SK-N-SH treated with all-trans-retinoic acid at 6 μM for 48 hours (cell line): Measurements from ENCODE around the gene FRMD4A.

Source experiments
- ATAC-seq: fragments of 200-7000 bp; cut with Tn5 transposase; 3 replicates; pipeline ENCODE4 v1.9.1; 2020; ENCODE audit warnings: mild to moderate bottlenecking, moderate library complexity
- ARNTL ChIP-seq: fragments of 450-650 bp; formaldehyde crosslinking; IDR thresholded peaks from 2 replicates; pipeline ENCODE4 v1.5.0; 2020; ENCODE audit warnings: low read depth, mild to moderate bottlenecking, moderate library complexity, borderline replicate concordance
- BACH2 ChIP-seq: fragments of 250-450 bp; sonication (Bioruptor Pico); IDR thresholded peaks from 2 replicates; pipeline ENCODE4 v1.9.0; 2021; ENCODE audit warnings: mild to moderate bottlenecking, borderline replicate concordance
- CSDC2 ChIP-seq: fragments of 250-450 bp; sonication (Bioruptor Pico); IDR thresholded peaks from 2 replicates; pipeline ENCODE4 v1.5.0; 2020; ENCODE audit warnings: mild to moderate bottlenecking, moderate library complexity
- ESRRG ChIP-seq: fragments of 250-450 bp; sonication (Bioruptor Pico); IDR thresholded peaks from 2 replicates; pipeline ENCODE4 v1.6.1; 2021; ENCODE audit warnings: mild to moderate bottlenecking
- GLIS3 ChIP-seq: fragments of 250-450 bp; sonication (Bioruptor Pico); IDR thresholded peaks from 2 replicates; pipeline ENCODE4 v1.5.0; 2020; ENCODE audit warnings: mild to moderate bottlenecking, moderate library complexity
- ISL1 ChIP-seq: fragments of 250-450 bp; sonication (Bioruptor Pico); IDR thresholded peaks from 2 replicates; pipeline ENCODE4 v2.1.2; 2022; ENCODE audit warnings: mild to moderate bottlenecking, moderate library complexity
- OSR1 ChIP-seq: fragments of 250-450 bp; sonication (Bioruptor Pico); IDR thresholded peaks from 2 replicates; pipeline ENCODE4 v1.8.0; 2022; ENCODE audit warnings: moderate library complexity, mild to moderate bottlenecking, inconsistent platforms
- PPARA ChIP-seq: fragments of 250-450 bp; sonication (Bioruptor Pico); IDR thresholded peaks from 2 replicates; pipeline ENCODE4 v1.5.0; 2020; ENCODE audit warnings: mild to moderate bottlenecking, borderline replicate concordance
- RARB ChIP-seq: fragments of 250-450 bp; sonication (Bioruptor Pico); IDR thresholded peaks from 2 replicates; pipeline ENCODE4 v1.8.0; 2021; ENCODE audit warnings: mild to moderate bottlenecking, moderate library complexity
- SNAI2 ChIP-seq: fragments of 250-450 bp; sonication (Bioruptor Pico); IDR thresholded peaks from 2 replicates; pipeline ENCODE4 v1.5.0; 2020; ENCODE audit warnings: mild to moderate bottlenecking, moderate library complexity
- TCF4 ChIP-seq: fragments of 250-450 bp; sonication (Bioruptor Pico); IDR thresholded peaks from 2 replicates; pipeline ENCODE4 v1.8.0; 2021; ENCODE audit warnings: mild to moderate bottlenecking, moderate library complexity, borderline replicate concordance
- TOX ChIP-seq: fragments of 250-450 bp; sonication (Bioruptor Pico); IDR thresholded peaks from 2 replicates; pipeline ENCODE4 v1.8.0; 2021; ENCODE audit warnings: mild to moderate bottlenecking, moderate library complexity, borderline replicate concordance
- ZC3H10 ChIP-seq: fragments of 250-450 bp; sonication (Bioruptor Pico); IDR thresholded peaks from 2 replicates; pipeline ENCODE4 v1.5.1; 2021; ENCODE audit warnings: mild to moderate bottlenecking, moderate library complexity
- ZFP3 ChIP-seq: fragments of 250-450 bp; sonication (Bioruptor Pico); IDR thresholded peaks from 2 replicates; pipeline ENCODE4 v1.5.0; 2020; ENCODE audit warnings: mild to moderate bottlenecking, moderate library complexity
- ZFP30 ChIP-seq: fragments of 450-650 bp; formaldehyde crosslinking; IDR thresholded peaks from 2 replicates; pipeline ENCODE4 v1.5.0; 2022; ENCODE audit warnings: mild to moderate bottlenecking, moderate library complexity
- ZNF565 ChIP-seq: fragments of 450-650 bp; formaldehyde crosslinking; conservative IDR thresholded peaks from 2 replicates; pipeline ENCODE4 v1.5.0; 2020; ENCODE audit warnings: low read depth, mild to moderate bottlenecking, moderate library complexity
- ZNF70 ChIP-seq: fragments of 450-650 bp; formaldehyde crosslinking; IDR thresholded peaks from 2 replicates; pipeline ENCODE4 v1.5.0; 2020; ENCODE audit warnings: mild to moderate bottlenecking, moderate library complexity
- TF ChIP-seq, protein P1 (sequence below): fragments of 250-450 bp; sonication (Bioruptor Pico); IDR thresholded peaks from 2 replicates; pipeline ENCODE4 v1.5.1; 2021; ENCODE audit warnings: mild to moderate bottlenecking, moderate library complexity
- TF ChIP-seq, protein P2 (sequence below): fragments of 250-450 bp; sonication (Bioruptor Pico); IDR thresholded peaks from 2 replicates; pipeline ENCODE4 v1.8.0; 2021; ENCODE audit warnings: low read depth, mild to moderate bottlenecking, moderate library complexity, borderline replicate concordance
- TF ChIP-seq, protein P3 (sequence below): fragments of 250-450 bp; sonication (Bioruptor Pico); IDR thresholded peaks from 2 replicates; pipeline ENCODE4 v1.8.0; 2020; ENCODE audit warnings: mild to moderate bottlenecking, moderate library complexity, borderline replicate concordance
- TF ChIP-seq, protein P4 (sequence below): fragments of 250-450 bp; sonication (Bioruptor Pico); IDR thresholded peaks from 2 replicates; pipeline ENCODE4 v1.5.1; 2020; ENCODE audit warnings: low read depth, mild to moderate bottlenecking, moderate library complexity
- TF ChIP-seq, protein P5 (sequence below): fragments of 250-450 bp; sonication (Bioruptor Pico); IDR thresholded peaks from 2 replicates; pipeline ENCODE4 v1.5.0; 2020; ENCODE audit warnings: mild to moderate bottlenecking, moderate library complexity

FRMD4A gene

DNA sequence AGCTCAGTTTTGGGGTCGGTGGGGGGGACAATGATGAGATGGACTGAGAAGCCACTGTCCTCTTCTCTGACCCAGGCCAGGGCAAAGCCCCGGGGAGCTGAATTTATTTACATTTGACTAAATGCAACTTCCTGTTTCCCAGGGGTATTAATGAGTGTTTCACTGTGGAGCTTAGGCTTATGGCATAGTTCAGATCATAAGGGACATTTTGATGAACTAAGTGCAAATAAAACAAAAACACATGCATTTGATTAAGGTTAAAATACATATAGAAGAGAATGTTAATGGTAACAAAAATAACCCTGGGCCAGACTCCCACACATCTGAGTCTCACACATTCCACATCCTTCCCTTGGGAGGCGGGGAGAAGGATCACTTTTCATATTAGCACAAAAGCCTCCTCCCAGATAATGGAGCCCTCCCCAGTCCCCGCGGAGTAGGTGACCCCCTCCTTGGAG lies 320.6 kb downstream of the FRMD4A start:
- peak; percentile 52 for ATAC-seq
- TF ChIP-seq OSR1 (CRISPR knock-in tag) (no peak), TOX (no peak), BACH2 (CRISPR knock-in tag) (no peak), TCF4 (CRISPR knock-in tag) (no peak), ZNF70 (CRISPR knock-in tag) (no peak), ISL1 (CRISPR knock-in tag) (peak; percentile 61), ZC3H10 (CRISPR knock-in tag) (0 out of 2 replicates have a peak, but pooled peaks have one; percentile 30), ARNTL (no peak), ESRRG (CRISPR knock-in tag) (no peak), GLIS3 (CRISPR knock-in tag) (0 out of 2 replicates have a peak, but pooled peaks have one; percentile 6), ZFP3 (CRISPR knock-in tag) (no peak)
- TF ChIP-seq, protein P1, sequence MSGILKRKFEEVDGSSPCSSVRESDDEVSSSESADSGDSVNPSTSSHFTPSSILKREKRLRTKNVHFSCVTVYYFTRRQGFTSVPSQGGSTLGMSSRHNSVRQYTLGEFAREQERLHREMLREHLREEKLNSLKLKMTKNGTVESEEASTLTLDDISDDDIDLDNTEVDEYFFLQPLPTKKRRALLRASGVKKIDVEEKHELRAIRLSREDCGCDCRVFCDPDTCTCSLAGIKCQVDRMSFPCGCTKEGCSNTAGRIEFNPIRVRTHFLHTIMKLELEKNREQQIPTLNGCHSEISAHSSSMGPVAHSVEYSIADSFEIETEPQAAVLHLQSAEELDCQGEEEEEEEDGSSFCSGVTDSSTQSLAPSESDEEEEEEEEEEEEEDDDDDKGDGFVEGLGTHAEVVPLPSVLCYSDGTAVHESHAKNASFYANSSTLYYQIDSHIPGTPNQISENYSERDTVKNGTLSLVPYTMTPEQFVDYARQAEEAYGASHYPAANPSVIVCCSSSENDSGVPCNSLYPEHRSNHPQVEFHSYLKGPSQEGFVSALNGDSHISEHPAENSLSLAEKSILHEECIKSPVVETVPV = no peak
- TF ChIP-seq, protein P2, sequence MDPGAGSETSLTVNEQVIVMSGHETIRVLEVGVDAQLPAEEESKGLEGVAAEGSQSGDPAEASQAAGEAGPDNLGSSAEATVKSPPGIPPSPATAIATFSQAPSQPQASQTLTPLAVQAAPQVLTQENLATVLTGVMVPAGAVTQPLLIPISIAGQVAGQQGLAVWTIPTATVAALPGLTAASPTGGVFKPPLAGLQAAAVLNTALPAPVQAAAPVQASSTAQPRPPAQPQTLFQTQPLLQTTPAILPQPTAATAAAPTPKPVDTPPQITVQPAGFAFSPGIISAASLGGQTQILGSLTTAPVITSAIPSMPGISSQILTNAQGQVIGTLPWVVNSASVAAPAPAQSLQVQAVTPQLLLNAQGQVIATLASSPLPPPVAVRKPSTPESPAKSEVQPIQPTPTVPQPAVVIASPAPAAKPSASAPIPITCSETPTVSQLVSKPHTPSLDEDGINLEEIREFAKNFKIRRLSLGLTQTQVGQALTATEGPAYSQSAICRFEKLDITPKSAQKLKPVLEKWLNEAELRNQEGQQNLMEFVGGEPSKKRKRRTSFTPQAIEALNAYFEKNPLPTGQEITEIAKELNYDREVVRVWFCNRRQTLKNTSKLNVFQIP (CRISPR knock-in tag) = no peak
- TF ChIP-seq, protein P3, sequence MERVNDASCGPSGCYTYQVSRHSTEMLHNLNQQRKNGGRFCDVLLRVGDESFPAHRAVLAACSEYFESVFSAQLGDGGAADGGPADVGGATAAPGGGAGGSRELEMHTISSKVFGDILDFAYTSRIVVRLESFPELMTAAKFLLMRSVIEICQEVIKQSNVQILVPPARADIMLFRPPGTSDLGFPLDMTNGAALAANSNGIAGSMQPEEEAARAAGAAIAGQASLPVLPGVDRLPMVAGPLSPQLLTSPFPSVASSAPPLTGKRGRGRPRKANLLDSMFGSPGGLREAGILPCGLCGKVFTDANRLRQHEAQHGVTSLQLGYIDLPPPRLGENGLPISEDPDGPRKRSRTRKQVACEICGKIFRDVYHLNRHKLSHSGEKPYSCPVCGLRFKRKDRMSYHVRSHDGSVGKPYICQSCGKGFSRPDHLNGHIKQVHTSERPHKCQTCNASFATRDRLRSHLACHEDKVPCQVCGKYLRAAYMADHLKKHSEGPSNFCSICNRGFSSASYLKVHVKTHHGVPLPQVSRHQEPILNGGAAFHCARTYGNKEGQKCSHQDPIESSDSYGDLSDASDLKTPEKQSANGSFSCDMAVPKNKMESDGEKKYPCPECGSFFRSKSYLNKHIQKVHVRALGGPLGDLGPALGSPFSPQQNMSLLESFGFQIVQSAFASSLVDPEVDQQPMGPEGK = no peak; the same call in 1 of the 2 replicates
- TF ChIP-seq, all 23 proteins: peak for 3

DNA sequence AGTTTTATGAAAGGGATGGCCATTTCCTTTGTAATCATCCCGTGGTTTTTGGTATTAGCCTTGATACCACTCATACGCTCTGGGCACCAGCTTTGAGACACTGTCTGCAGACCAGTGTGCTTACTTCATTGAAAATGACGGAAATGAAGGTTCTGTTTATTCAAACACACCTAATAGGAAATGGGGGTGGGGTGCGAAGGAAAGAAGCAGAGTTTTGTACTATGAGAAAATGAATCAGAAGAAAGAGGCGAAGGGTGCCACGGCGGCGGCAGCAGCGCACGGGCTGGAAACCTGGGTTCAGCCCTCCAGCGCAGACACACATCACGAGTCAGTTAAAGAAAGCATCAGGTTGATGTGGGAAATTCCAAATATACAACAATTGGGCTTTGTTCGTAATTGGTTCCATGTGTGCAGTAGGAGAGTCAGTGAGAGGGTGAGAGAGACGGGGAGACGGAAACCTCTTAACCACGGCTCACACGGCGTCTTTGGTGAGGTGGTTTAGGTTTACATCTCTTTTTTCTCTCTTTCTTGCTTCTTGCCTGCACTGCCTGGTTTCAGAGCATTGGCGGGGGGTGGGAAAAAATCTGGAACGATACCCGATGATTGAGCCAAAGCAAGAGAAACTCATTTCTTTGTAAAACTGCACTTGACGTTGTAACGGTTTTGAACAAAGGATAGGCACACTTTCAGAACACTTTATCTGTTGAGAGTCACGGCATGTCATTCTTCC lies 321.2 kb downstream of the FRMD4A start:
- TF ChIP-seq, protein P1 = no peak
- TF ChIP-seq ZFP3 (CRISPR knock-in tag) (peak; percentile 35; the same call in 1 of the 2 replicates), TCF4 (CRISPR knock-in tag) (peak; percentile 61; the same call in 1 of the 2 replicates), RARB (CRISPR knock-in tag) (no peak), OSR1 (CRISPR knock-in tag) (no peak), CSDC2 (CRISPR knock-in tag) (no peak), ZFP30 (no peak)
- TF ChIP-seq, protein P4, sequence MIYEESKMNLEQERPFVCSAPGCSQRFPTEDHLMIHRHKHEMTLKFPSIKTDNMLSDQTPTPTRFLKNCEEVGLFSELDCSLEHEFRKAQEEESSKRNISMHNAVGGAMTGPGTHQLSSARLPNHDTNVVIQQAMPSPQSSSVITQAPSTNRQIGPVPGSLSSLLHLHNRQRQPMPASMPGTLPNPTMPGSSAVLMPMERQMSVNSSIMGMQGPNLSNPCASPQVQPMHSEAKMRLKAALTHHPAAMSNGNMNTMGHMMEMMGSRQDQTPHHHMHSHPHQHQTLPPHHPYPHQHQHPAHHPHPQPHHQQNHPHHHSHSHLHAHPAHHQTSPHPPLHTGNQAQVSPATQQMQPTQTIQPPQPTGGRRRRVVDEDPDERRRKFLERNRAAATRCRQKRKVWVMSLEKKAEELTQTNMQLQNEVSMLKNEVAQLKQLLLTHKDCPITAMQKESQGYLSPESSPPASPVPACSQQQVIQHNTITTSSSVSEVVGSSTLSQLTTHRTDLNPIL (CRISPR knock-in tag) = no peak
- ATAC-seq = peak; percentile 60

DNA sequence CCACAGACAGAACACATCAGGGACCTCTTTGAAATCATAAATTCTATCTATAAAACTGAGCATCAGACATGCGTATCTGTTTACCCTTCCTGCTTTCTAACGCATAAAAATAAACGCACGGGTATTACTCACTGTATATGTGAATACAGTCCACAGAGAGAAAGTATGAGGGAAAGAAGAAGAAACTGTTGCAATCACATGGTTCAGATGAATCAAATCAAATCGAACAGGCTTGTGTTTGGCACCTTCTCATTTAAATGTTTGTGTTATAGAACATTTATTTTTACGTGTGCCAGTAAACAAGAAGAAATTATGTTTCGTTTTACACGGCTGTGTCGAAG lies 322.0 kb downstream of the FRMD4A start:
- TF ChIP-seq ESRRG (CRISPR knock-in tag) (0 out of 2 replicates have a peak, but pooled peaks have one; percentile 3), GLIS3 (CRISPR knock-in tag) (no peak)
- ATAC-seq = peak; percentile 40

DNA sequence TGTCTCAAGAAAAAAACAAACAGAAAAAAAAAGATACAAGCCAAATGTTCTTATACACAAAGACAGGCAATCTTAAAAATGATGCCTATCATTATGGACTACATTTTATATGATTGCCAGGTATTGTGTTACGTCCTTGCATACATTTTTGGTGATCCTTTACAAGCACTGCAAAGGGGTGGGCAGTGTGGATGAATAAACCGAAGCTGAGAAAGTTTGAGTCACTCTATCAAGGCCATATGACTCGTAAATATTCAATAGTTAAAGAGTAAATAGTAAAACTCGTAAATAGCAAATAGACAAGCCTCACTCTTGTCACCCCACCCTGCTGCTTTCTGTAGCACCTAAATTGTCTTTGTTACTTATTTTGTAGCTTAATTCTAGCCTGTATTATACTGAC lies 326.2 kb downstream of the FRMD4A start:
- ATAC-seq = no peak
- TF ChIP-seq, protein P5, sequence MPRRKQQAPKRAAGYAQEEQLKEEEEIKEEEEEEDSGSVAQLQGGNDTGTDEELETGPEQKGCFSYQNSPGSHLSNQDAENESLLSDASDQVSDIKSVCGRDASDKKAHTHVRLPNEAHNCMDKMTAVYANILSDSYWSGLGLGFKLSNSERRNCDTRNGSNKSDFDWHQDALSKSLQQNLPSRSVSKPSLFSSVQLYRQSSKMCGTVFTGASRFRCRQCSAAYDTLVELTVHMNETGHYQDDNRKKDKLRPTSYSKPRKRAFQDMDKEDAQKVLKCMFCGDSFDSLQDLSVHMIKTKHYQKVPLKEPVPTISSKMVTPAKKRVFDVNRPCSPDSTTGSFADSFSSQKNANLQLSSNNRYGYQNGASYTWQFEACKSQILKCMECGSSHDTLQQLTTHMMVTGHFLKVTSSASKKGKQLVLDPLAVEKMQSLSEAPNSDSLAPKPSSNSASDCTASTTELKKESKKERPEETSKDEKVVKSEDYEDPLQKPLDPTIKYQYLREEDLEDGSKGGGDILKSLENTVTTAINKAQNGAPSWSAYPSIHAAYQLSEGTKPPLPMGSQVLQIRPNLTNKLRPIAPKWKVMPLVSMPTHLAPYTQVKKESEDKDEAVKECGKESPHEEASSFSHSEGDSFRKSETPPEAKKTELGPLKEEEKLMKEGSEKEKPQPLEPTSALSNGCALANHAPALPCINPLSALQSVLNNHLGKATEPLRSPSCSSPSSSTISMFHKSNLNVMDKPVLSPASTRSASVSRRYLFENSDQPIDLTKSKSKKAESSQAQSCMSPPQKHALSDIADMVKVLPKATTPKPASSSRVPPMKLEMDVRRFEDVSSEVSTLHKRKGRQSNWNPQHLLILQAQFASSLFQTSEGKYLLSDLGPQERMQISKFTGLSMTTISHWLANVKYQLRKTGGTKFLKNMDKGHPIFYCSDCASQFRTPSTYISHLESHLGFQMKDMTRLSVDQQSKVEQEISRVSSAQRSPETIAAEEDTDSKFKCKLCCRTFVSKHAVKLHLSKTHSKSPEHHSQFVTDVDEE (CRISPR knock-in tag) = no peak
- TF ChIP-seq CSDC2 (CRISPR knock-in tag) = no peak
- TF ChIP-seq SNAI2 (CRISPR knock-in tag) = no peak
- no peak for TF ChIP-seq ZNF565 (CRISPR knock-in tag)
- TF ChIP-seq ZNF70 (CRISPR knock-in tag) = no peak
- TF ChIP-seq OSR1 (CRISPR knock-in tag) = no peak
- no peak for TF ChIP-seq ISL1 (CRISPR knock-in tag)
- no peak for TF ChIP-seq TCF4 (CRISPR knock-in tag)
- TF ChIP-seq RARB (CRISPR knock-in tag) = no peak
- TF ChIP-seq, protein P1 = no peak
- TF ChIP-seq ZFP30 = no peak
- no peak for TF ChIP-seq PPARA (CRISPR knock-in tag)
- TF ChIP-seq GLIS3 (CRISPR knock-in tag) = no peak
- TF ChIP-seq ZFP3 (CRISPR knock-in tag) = no peak
